Motor neuron (in vitro differentiated cells): ENCODE measurements around the gene VWA5A. TPM values are rescaled to one million over a fixed set of nuclear protein-coding genes. Genes with fewer than 3 reads are reported as not detected.

Experiments
- ATAC-seq, 8 experiments: fragments of 200-7000 bp; cut with Tn5 transposase; replicated peaks in 6 of 8; 2 replicates each; pipeline ENCODE4 v1.8.0; 2021; ENCODE audit warnings: mild to moderate bottlenecking in 8 of 8, moderate library complexity in 8 of 8
- H3K27ac ChIP-seq, 2 donors: fragments of 250-450 bp; sonication (Bioruptor Pico); 2 replicates each; pipeline ENCODE4 v1.9.0; 2021; ENCODE audit warnings: antibody characterized with exemption in 2 of 2, mild to moderate bottlenecking in 2 of 2, moderate library complexity in 1 of 2
- H3K4me1 ChIP-seq, 2 donors: fragments of 250-450 bp; sonication (Bioruptor Pico); replicated peaks in 1 of 2; 2 replicates each; pipeline ENCODE4 v1.6.1; 2021; ENCODE audit warnings: antibody characterized with exemption in 2 of 2, mild to moderate bottlenecking in 2 of 2, moderate library complexity in 1 of 2
- H3K4me3 ChIP-seq, 5 donors: fragments of 250-450 bp; sonication (Bioruptor Pico); 2 replicates each; pipeline ENCODE4 v1.9.0; 2021; ENCODE audit warnings: antibody characterized with exemption in 5 of 5, mild to moderate bottlenecking in 5 of 5, moderate library complexity in 4 of 5
- WGBS, 10 experiments: fragments of 450-650 bp; shearing (Covaris generic); methylation state at CpG; one replicate each; pipeline ENCODE4 v1.0.0; 2022; 5-methylcytosine and 5-hydroxymethylcytosine counted together
- in situ Hi-C, 9 experiments: fragments of 400-800 bp; cut with MboI; loops; one replicate each; pipeline ENCODE4 v1.15.0; 2021; ENCODE audit warnings: low sequenced_read_pairs in 9 of 9, low pct_unique_long_range_greater_than_20kb in 2 of 9; ENCODE audit not compliant: unreplicated experiment in 9 of 9
- total RNA-seq, 8 experiments: library from RNA; unstranded; fragments of 300-600 nt; gene quantifications; 2 replicates each; pipeline versions ENCODE4 v1.2.3 to v1.2.4, GENCODE V29; 2022

Gene VWA5A
- total RNA-seq, 8 experiments from 2014 or later, result 7.0 to 34.7 (median 15.4) TPM

DNA sequence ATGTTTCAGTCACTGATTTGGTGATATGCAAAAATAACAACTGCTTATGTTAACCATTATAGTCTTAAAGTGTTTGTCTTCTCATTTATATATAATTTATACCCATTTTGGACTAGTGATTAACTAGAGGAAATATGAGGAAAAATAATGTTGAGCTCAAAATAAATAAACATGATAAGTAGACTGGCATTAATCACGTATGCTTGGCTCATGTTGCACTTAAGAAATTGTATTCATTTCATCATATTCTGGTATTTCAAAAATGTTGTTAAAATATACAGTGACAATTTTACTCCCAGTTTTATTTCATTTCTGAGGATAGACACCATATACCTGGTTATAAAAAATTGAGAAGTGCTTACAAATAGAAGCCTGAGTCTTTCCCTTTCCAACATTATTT lies 64.1 kb downstream of the VWA5A start:
- no peak for ATAC-seq
- Histone ChIP-seq H3K4me1 (peaks cover 10 to 16% of the 10 kb centered on the region in 2 donors), H3K27ac (no peak overlapping the region), H3K4me3 (no peak overlapping the region)
- WGBS, 10 experiments, result 0 to 100% (median 78%) methylated on average over 1 of the region's 1 CpG; no CpG with 5 or more reads in 2 of the 10 experiments
- in situ Hi-C loops, result loop anchor here in 1 of 9 experiments (25.0 kb wide), 1 partner anchor 92 kb away; no protein-coding TSS in a partner anchor

DNA sequence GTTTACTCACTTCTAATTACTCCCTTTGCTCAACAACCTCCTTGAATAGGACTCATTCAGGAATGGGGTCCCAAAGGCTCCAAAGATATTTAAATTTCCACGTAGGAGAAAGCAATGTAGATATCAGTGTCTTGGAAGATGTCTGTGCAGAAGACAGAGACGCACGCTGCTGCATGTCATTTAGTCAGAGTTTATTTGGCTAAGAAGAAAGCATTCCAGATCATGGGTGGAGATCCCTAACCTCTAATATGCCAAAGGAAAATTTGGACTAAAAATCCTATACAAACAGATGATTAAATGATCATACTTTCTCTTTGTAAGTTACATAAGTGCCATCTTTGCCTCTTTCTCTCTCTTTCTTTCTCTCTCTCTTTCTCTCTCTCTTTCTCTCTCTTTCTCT lies 67.8 kb downstream of the VWA5A start, which contains the start of gene OR10D3:
Gene OR10D3, plus strand, starts transcription at position 278 of the 400 bp plus-strand sequence. CDS start 1,925 bp downstream, outside the sequence.
- Histone ChIP-seq H3K27ac (no peak within 1 kb of the TSS), H3K4me1 (peaks cover 6 to 12% of the 10 kb centered on the region in 2 donors), H3K4me3 (no peak within 1 kb of the TSS)
- in situ Hi-C loops, result loop anchor here in 1 of 9 experiments (25.0 kb wide), 1 partner anchor 96 kb away; no protein-coding TSS in a partner anchor
- WGBS, 10 experiments, result 0 to 79% (median 25%) methylated on average over 1 to 3 of the region's 3 CpGs; no CpG with 5 or more reads in 2 of the 10 experiments
- peak in 2 of 8 experiments; percentile 62 to 71 for ATAC-seq

DNA sequence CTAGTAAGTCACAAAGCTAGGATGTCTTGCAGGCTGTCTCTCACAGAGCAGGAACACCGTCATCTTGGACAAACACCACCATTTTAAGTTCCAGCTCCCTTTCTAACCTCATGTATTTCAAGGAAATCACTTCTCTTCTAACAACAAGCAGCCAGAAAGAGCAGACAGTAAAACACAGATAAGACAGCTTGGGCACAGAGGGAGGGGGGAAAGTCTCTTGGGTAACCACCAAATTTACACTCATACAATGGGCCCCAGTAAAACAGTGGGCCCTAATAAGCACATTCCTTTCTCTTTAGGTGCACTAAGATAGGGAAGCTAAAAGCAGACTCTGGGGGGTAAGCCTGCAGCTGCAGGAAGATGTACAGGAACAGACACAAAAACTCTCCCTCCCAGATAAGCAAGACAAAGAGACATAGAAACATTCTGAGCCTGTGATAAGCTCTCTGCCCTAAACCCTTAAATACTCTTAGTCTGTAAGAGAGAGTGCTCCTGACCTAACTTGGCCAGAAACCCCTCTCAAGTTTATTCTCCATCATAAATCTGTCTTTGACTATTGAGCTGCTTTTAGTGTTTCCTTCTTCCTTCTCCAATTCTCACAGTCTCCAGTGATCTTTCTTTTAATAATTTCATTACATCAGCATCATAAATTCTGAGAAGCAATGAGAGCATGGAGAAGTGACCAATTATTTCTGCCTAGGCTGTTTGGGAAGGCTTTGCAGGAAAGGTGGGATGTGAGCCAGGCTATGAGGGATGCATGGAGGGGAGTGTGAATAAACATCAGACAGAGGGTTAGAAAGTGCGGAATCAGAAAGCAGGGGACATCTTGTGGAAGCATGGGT lies 75.3 kb downstream of the VWA5A start:
- H3K27ac ChIP-seq, result no peak overlapping the region
- peaks cover 0 to 6% of the 10 kb centered on the region in 2 donors for H3K4me1 ChIP-seq
- ATAC-seq, result peak in 5 of 8 experiments; percentile 22 to 84 (median 78)
- in situ Hi-C loops, result loop anchor here in 1 of 9 experiments (25.0 kb wide), 1 partner anchor 103 kb away; no protein-coding TSS in a partner anchor
- 24 to 100% (median 60%) methylated on average over 1 to 2 of the region's 2 CpGs; no CpG with 5 or more reads in 1 of the 10 experiments for WGBS, 10 experiments
- H3K4me3 ChIP-seq, result no peak overlapping the region

DNA sequence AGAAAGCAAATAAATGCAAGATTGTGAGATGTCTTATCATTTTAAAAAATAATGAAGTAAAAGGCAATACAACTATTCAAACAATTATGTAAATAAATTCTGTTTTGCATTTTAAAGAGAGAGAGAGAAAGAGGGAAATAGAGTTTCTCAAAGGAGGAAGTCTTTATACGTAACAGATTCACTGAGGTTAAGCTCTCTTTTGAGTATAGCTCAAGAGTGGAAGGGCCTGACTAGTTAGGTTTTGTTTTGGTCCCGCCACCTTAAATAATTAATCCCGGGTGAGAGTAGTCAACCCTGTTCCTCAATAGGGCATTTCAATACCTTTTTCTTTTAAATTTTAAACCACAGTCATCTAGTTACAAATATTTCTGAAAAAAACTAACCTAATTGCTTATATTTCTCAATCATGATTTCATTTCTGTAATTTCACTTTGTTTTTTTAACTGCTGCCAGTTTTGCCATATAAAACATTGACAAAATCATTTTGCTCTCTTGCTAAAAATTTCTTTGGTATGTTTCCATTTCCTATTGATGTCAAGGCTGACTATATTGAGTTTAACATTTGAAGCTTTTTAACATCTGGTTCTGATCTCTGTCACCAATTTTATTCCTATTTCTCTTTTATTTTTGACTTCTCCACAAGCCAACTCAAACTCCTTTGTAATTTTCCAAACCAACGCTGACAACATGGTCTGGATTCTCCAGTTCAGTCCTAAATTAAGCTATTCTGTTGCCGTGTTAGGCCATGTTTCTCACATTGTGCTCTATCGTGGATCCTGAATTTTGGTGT lies 78.2 kb downstream of the VWA5A start:
- no peak for ATAC-seq
- in situ Hi-C loops, result loop anchor here in 1 of 9 experiments (25.0 kb wide), 1 partner anchor 106 kb away; no protein-coding TSS in a partner anchor
- WGBS, 10 experiments, result 25 to 90% (median 72%) methylated on average over 3 to 6 of the region's 6 CpGs
- Histone ChIP-seq H3K27ac (no peak overlapping the region), H3K4me3 (no peak overlapping the region), H3K4me1 (peaks cover 0 to 6% of the 10 kb centered on the region in 2 donors)

- Histone ChIP-seq H3K4me1 (peaks cover 0 to 6% of the 10 kb centered on the region in 2 donors), H3K27ac (no peak overlapping the region), H3K4me3 (no peak overlapping the region)
- in situ Hi-C loops, result loop anchor here in 1 of 9 experiments (25.0 kb wide), 1 partner anchor 107 kb away; no protein-coding TSS in a partner anchor
- 0 to 100% (median 54%) methylated on average over 1 to 6 of the region's 6 CpGs; no CpG with 5 or more reads in 2 of the 10 experiments for WGBS, 10 experiments
- peak in 3 of 8 experiments; percentile 89 to 94 (median 93) for ATAC-seq
Observed at GRCh38 chr11:124194293-124195188, 79.3 kb downstream of the VWA5A start.

DNA sequence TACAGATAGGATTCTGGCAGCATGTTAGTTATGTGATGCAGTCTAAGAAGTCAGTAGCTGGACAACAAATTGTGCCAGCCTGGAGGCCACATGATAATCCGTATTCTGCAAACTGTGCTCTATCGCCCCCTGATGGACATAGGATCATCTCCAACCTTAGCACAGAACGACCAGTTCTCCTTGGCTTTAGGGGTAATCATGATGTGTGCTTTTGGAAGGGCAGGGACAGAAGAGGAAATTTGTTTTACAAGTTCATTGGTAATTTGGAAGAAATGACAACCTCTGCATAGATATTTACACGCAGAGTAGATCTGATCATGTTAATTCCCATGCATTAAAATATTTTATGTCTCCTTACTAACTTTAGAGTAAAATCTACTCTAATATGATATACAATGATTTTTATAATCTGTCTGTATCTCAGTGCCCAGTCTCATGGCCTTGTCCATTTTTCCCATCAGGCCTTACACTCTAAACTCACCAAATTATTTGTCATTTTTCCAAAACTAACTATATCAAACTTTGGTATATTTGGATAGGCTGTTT lies 80.0 kb downstream of the VWA5A start:
- peak in 3 of 8 experiments; percentile 87 to 94 (median 91) for ATAC-seq
- no peak overlapping the region for H3K27ac ChIP-seq
- no peak overlapping the region for H3K4me3 ChIP-seq
- in situ Hi-C loops, result loop anchor here in 1 of 9 experiments (25.0 kb wide), 1 partner anchor 108 kb away; no protein-coding TSS in a partner anchor
- 0 to 100% (median 66%) methylated on average over 1 to 4 of the region's 4 CpGs; no CpG with 5 or more reads in 3 of the 10 experiments for WGBS, 10 experiments
- peaks cover 0 to 6% of the 10 kb centered on the region in 2 donors for H3K4me1 ChIP-seq

Other genes starting within 250 kb of the VWA5A start
- gene TMEM225, start 229.8 kb upstream of the VWA5A start, total RNA-seq, result not detected
- gene OR8D4, start 213.3 kb upstream of the VWA5A start, total RNA-seq, result under 1 TPM in 4 of 8 experiments, not detected in 4; 0.09 to 0.57 (median 0.14) TPM
- not detected for gene OR4D5, start 175.8 kb upstream of the VWA5A start, total RNA-seq
- under 1 TPM in 3 of 8 experiments, not detected in 5; 0.27 to 0.42 (median 0.33) TPM for gene OR6T1, start 171.6 kb upstream of the VWA5A start, total RNA-seq
- under 1 TPM in 5 of 8 experiments, not detected in 3; 0.17 to 0.85 (median 0.36) TPM for gene OR10S1, start 137.7 kb upstream of the VWA5A start, total RNA-seq
- gene OR10G6, start 120.3 kb upstream of the VWA5A start, total RNA-seq, result under 1 TPM in 1 of 8 experiments, not detected in 7; 0.38 TPM
- under 1 TPM in 5 of 8 experiments, not detected in 3; 0.05 to 0.24 (median 0.13) TPM for gene OR10G4, start 102.5 kb upstream of the VWA5A start, total RNA-seq
- gene OR10G9, start 92.4 kb upstream of the VWA5A start, total RNA-seq, result under 1 TPM in 1 of 8 experiments, not detected in 7; 0.38 TPM
- under 1 TPM in 1 of 8 experiments, not detected in 7; 0.17 TPM for gene OR10G8, start 88.7 kb upstream of the VWA5A start, total RNA-seq
- gene OR10G7, start 74.1 kb upstream of the VWA5A start, total RNA-seq, result under 1 TPM in 3 of 8 experiments, not detected in 5; 0.08 to 0.35 (median 0.14) TPM
- gene OR10D3, start 67.9 kb downstream of the VWA5A start, total RNA-seq, result under 1 TPM in 3 of 8 experiments, not detected in 5; 0.17 to 0.43 (median 0.28) TPM
- gene OR8G1, start 125.6 kb downstream of the VWA5A start, total RNA-seq, result under 1 TPM in 5 of 8 experiments, not detected in 3; 0.05 to 0.29 (median 0.14) TPM
- under 1 TPM in 4 of 8 experiments, not detected in 4; 0.27 to 0.59 (median 0.30) TPM for gene OR8G5, start 140.9 kb downstream of the VWA5A start, total RNA-seq
- under 1 TPM in 5 of 8 experiments, not detected in 3; 0.05 to 0.66 (median 0.18) TPM for gene OR8D1, start 198.5 kb downstream of the VWA5A start, total RNA-seq
- gene OR8D2, start 204.7 kb downstream of the VWA5A start, total RNA-seq, result under 1 TPM in 2 of 8 experiments, not detected in 6; 0.42 to 0.76 TPM